GM12875 (cell line): Measurements from ENCODE around the gene RBM8A.

Source experiments
- H3K4me3 ChIP-seq: one replicate; pipeline ENCODE4 v1.5.1; 2011; ENCODE audit warnings: low read depth, low read length, control low read depth
- CTCF ChIP-seq: IDR thresholded peaks from 2 replicates; pipeline ENCODE4 v1.5.1; 2011; ENCODE audit warnings: low read depth, mild to moderate bottlenecking, control low read depth, inconsistent platforms, low read length, moderate library complexity, borderline replicate concordance; ENCODE audit not compliant: insufficient read depth

Gene RBM8A

GRCh38 chr1:145916745-145917144 is 10.5 kb downstream of the RBM8A start:
- no peak for TF ChIP-seq CTCF
- no peak overlapping the region for H3K4me3 ChIP-seq

GRCh38 chr1:145912128-145912641 is 15.1 kb downstream of the RBM8A start:
- H3K4me3 ChIP-seq: no peak overlapping the region
- no peak for TF ChIP-seq CTCF

GRCh38 chr1:145908653-145909052 is 18.6 kb downstream of the RBM8A start:
- H3K4me3 ChIP-seq: no peak overlapping the region
- no peak for TF ChIP-seq CTCF

DNA sequence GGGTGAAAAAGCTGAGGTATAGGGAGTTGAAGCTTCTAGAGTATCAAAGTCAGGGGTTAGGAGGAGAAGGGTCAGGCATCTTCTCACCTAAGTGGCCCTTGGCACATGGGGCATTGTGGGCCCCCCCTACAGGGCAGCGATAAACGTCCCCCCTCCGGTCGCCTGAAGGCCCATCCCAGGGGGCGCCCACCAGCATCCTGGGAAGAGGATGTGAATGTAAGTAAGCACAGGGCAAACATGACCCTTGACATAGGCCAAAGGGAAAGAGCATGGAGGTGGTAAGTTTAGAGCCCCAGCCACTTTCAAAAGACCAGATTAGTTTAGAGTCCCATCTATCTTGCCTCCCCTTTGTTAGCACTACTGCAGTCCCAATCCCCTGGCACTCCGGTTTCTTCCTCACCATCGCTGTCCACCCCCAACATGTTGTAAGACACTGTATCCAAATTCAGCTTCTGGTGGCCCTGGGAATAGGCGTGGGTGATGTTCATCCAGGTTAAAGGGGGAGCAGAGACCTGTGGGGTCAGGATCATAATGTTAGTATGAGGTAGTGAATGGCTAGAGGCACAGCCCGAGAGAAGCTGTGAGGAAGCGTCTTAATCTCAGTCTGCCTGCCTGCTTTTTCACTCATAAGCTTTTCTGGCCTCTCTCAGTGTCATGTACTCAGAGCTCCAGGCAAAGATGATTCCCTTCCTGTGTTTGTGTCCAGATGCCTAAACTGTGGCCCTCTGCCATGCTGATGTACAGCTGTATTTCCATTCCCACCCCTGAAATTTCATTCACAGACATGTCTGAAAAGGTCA is 20.1 kb downstream of the RBM8A start:
- no peak for TF ChIP-seq CTCF
- H3K4me3 ChIP-seq: no peak overlapping the region

- TF ChIP-seq CTCF: no peak
These were observed 25.8 kb downstream of the RBM8A start for GRCh38 chr1:145901312-145902021.

GRCh38 chr1:145898756-145899155 is 28.5 kb downstream of the RBM8A start:
- TF ChIP-seq CTCF: no peak
- no peak overlapping the region for H3K4me3 ChIP-seq

More at GRCh38 chr1:145901312-145902021, 25.8 kb downstream of the RBM8A start:
- H3K4me3 ChIP-seq: no peak overlapping the region

DNA sequence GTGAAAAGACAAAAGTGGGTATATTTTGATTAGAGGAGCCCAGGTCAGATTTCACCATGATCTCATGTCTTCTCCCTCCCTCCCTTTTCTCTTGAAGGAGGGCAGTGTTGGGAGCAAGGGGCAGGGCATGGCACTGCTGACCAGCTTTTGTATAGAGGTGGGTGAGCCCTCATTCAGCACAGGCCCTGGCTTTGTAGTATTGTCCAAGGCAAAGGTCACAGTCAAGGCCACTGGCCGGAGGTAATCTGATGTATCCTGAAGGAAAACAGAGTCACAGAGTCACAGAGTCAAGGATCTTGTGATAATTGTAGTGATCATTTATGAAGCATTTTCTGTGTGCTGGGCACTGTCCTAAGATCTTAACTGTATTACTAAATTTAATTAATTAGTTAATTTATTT is 29.3 kb downstream of the RBM8A start:
- H3K4me3 ChIP-seq: no peak overlapping the region
- TF ChIP-seq CTCF: no peak
